Activated CD8-positive, alpha-beta memory T cell treated with anti-CD3 and anti-CD28 coated beads, Interleukin-2, amount 50 U/mL, for 1 hour (primary cell): Measurements from ENCODE around the gene MRGPRF.

Source experiments
- DNase-seq: peaks from one replicate; pipeline ENCODE4 v3.0.0-alpha.2; 2020; ENCODE audit errors: extremely low read depth

The MRGPRF gene

GRCh38 chr11:69022260-69022659, 9.2 kb upstream of the MRGPRF start:
- no peak for DNase-seq

GRCh38 chr11:69018924-69019323, 5.9 kb upstream of the MRGPRF start:
- no peak for DNase-seq

GRCh38 chr11:69017951-69018350, 4.9 kb upstream of the MRGPRF start:
- no peak for DNase-seq

GRCh38 chr11:69014898-69015549, 2.0 kb upstream of the MRGPRF start:
- DNase-seq, result no peak

GRCh38 chr11:69014084-69014851, 1.2 kb upstream of the MRGPRF start:
- no peak for DNase-seq

GRCh38 chr11:69012092-69013008, 696 bp downstream of the MRGPRF start:
- no peak for DNase-seq

- no peak for DNase-seq
Measured at GRCh38 chr11:69011624-69012091, 1.4 kb downstream of the MRGPRF start.

GRCh38 chr11:69010964-69011623, 2.0 kb downstream of the MRGPRF start:
- no peak for DNase-seq

- DNase-seq, result no peak
Measured at GRCh38 chr11:69010361-69010891, 2.6 kb downstream of the MRGPRF start.

- no peak for DNase-seq
Measured at GRCh38 chr11:69009441-69010211, 3.4 kb downstream of the MRGPRF start.

- no peak for DNase-seq
Measured at GRCh38 chr11:69008737-69009440, 4.2 kb downstream of the MRGPRF start.

GRCh38 chr11:69007975-69008381, 5.1 kb downstream of the MRGPRF start:
- no peak for DNase-seq

- DNase-seq, result no peak
Measured at GRCh38 chr11:69006816-69007215, 6.2 kb downstream of the MRGPRF start.

- no peak for DNase-seq
Measured at GRCh38 chr11:69005631-69006368, 7.2 kb downstream of the MRGPRF start.

- DNase-seq, result no peak
Measured at GRCh38 chr11:69005183-69005630, 7.8 kb downstream of the MRGPRF start.

- DNase-seq, result no peak
Measured at GRCh38 chr11:69004411-69005182, 8.4 kb downstream of the MRGPRF start.

GRCh38 chr11:69003866-69004367, 9.1 kb downstream of the MRGPRF start:
- no peak for DNase-seq

- DNase-seq, result no peak
Measured at GRCh38 chr11:69003301-69003865, 9.7 kb downstream of the MRGPRF start.
